Adrenal gland (tissue), 12 donors: ENCODE data around the gene DARS1. TPM values are rescaled to one million over a fixed set of nuclear protein-coding genes. Genes with fewer than 3 reads are reported as not detected.

Experiments used
- DNase-seq, 7 donors: peaks; one replicate each; pipeline ENCODE4 v3.0.0-alpha.2; 2019 to 2020
- H3K27ac ChIP-seq, 5 donors: fragments of 200-600 bp; sonication (generic) in 4 of 5; 1 replicate in 3 of 5; 2 replicates in 2 of 5; pipeline versions ENCODE4 v1.5.1 to v1.8.0; 2016 to 2020; ENCODE audit warnings: mild to moderate bottlenecking in 1 of 5
- H3K27me3 ChIP-seq: fragments of 200-600 bp; 2 replicates; pipeline ENCODE4 v1.8.0; 2021
- H3K36me3 ChIP-seq, 2 donors: fragments of 200-600 bp; replicated peaks in 1 of 2; 1 replicate in 1 of 2; 2 replicates in 1 of 2; pipeline versions ENCODE4 v1.5.1 to v1.8.0; 2018 to 2022
- H3K4me1 ChIP-seq, 2 donors: fragments of 200-600 bp; replicated peaks in 1 of 2; 1 replicate in 1 of 2; 2 replicates in 1 of 2; pipeline versions ENCODE4 v1.5.1 to v1.8.0; 2018 to 2021
- H3K4me3 ChIP-seq, 4 donors: fragments of 200-600 bp; sonication (generic) in 3 of 4; one replicate each; pipeline ENCODE4 v1.5.1; 2016 to 2018
- H3K9me3 ChIP-seq, 3 donors: fragments of 200-600 bp; sonication (generic) in 1 of 3; replicated peaks in 1 of 3; 1 replicate in 2 of 3; 2 replicates in 1 of 3; pipeline versions ENCODE4 v1.5.1 to v1.8.0; 2016 to 2021
- CTCF ChIP-seq, 6 experiments: fragments of 450-650 bp in 4 of 6; fragments of 200-600 bp in 2 of 6; sonication (generic) in 1 of 6; IDR thresholded peaks; 1 replicate in 5 of 6; 2 replicates in 1 of 6; pipeline versions ENCODE4 v1.5.1 to v1.8.0; 2016 to 2021; ENCODE audit warnings: antibody characterized with exemption in 6 of 6, mild to moderate bottlenecking in 2 of 6, moderate library complexity in 1 of 6
- POLR2A ChIP-seq, 2 donors: fragments of 450-650 bp; IDR thresholded peaks; one replicate each; pipeline ENCODE4 v1.6.1; 2017; ENCODE audit warnings: antibody characterized with exemption in 2 of 2, mild to moderate bottlenecking in 2 of 2, moderate library complexity in 1 of 2
- WGBS, 4 donors: extraction: QIAGEN DNeasy Blood & Tissue Kit in 2 of 4; methylation state at CpG; one replicate each; pipeline versions ENCODE4 v1.1.5 to v1.1.7; 2013 to 2017; 5-methylcytosine and 5-hydroxymethylcytosine counted together
- intact Hi-C, 2 donors: fragments of 100-400 bp; cut with DNase I; formaldehyde crosslinking; loops; one replicate each; pipeline versions ENCODE4 v1.14.1 to v1.15.0; 2022 to 2023
- polyA plus RNA-seq, 3 donors: library from polyadenylated mRNA; stranded (reverse); fragments of 200-250 nt in 2 of 3; fragments of 350-450 nt in 1 of 3; fragmentation: Illumina TruSeq in 1 of 3; extraction: RNeasy Lipid Tissue Mini Kit (QIAGEN cat#74804) in 1 of 3; gene quantifications; one replicate each; pipeline ENCODE4 v1.2.3, GENCODE V29; 2013 to 2014
- total RNA-seq, 9 donors: library from RNA; depleted of rRNA in 4 of 9; stranded (reverse); fragments of >200 nt in 4 of 9; fragments of 120-200 nt in 1 of 9; fragmentation: NEBNext Ultra II Directional in 1 of 9; extraction: Animal tissue kit (Norgen Biotek cat#: 25700) in 1 of 9; gene quantifications; one replicate each; pipeline versions ENCODE4 v1.1.0 to v1.2.4, GENCODE V29; 2013 to 2023
- donor health status: healthy with polysubstance abuse.
- donor health status: Bipolar disorder and iron deficiency.
- donor health status: DM: yes; HTN: yes; CAD: no.
- donor health status: DM: no; HTN: no; CAD: no.
- donor health status: DM: no; HTN: no; CAD: no.
- donor health status: DM: yes; HTN: yes; CAD: no.

DARS1 gene
- total and polyA plus RNA-seq, 12 donors, result 50.6 to 159 (median 82.9) TPM

GRCh38 chr2:135913727-135914365 is 71.6 kb downstream of the DARS1 start:
- no peaks in the 10 kb centered on the region for H3K27me3 ChIP-seq
- H3K4me3 ChIP-seq, result no peak overlapping the region
- no peak overlapping the region for H3K27ac ChIP-seq
- intact Hi-C loops, result loop anchor here in 1 of 2 donors (10.0 kb wide), 1 partner anchor 201 kb away; the partner anchor contains the start of gene CXCR4
- WGBS, 4 donors, result 76 to 81% (median 78%) methylated on average over 5 of the region's 5 CpGs
- TF ChIP-seq POLR2A (IDR thresholded peaks at IDR 0.05) (no peak), CTCF (IDR thresholded peaks at IDR 0.05) (peak; percentile 67 to 83 (median 74))
- no peaks in the 10 kb centered on the region for H3K4me1 ChIP-seq
- H3K36me3 ChIP-seq, result peaks cover 0 to 7% of the 10 kb centered on the region in 2 donors
- H3K9me3 ChIP-seq, result no peaks in the 10 kb centered on the region
- DNase-seq, result peak in 5 of 7 donors; percentile 18 to 62 (median 36)

- no peak for DNase-seq
- Histone ChIP-seq H3K27me3 (no peaks in the 10 kb centered on the region), H3K36me3 (peaks cover 0 to 33% of the 10 kb centered on the region in 2 donors), H3K4me3 (no peak overlapping the region), H3K27ac (no peak overlapping the region), H3K4me1 (no peaks in the 10 kb centered on the region), H3K9me3 (no peaks in the 10 kb centered on the region)
- intact Hi-C loops, result loop anchor here in 1 of 2 donors (10.0 kb wide), 1 partner anchor 205 kb away; the partner anchor contains the start of gene CXCR4
- TF ChIP-seq POLR2A (IDR thresholded peaks at IDR 0.05) (no peak), CTCF (IDR thresholded peaks at IDR 0.05) (no peak)
Observed at GRCh38 chr2:135909976-135910375, 75.5 kb downstream of the DARS1 start.

- no peaks in the 10 kb centered on the region for H3K27me3 ChIP-seq
- no peak for DNase-seq
- H3K4me1 ChIP-seq, result peaks cover 0 to 11% of the 10 kb centered on the region in 2 donors
- no peaks in the 10 kb centered on the region for H3K9me3 ChIP-seq
- TF ChIP-seq CTCF (IDR thresholded peaks at IDR 0.05) (no peak), POLR2A (IDR thresholded peaks at IDR 0.05) (no peak)
- intact Hi-C loops, result no loop called here
- no peak overlapping the region for H3K27ac ChIP-seq
- H3K36me3 ChIP-seq, result peaks cover 0 to 30% of the 10 kb centered on the region in 2 donors
- H3K4me3 ChIP-seq, result no peak overlapping the region
Observed at GRCh38 chr2:135905679-135906078, 79.7 kb downstream of the DARS1 start.

GRCh38 chr2:135904341-135904989 is 81.0 kb downstream of the DARS1 start:
- H3K36me3 ChIP-seq, result peaks cover 0 to 26% of the 10 kb centered on the region in 2 donors
- TF ChIP-seq POLR2A (IDR thresholded peaks at IDR 0.05), result no peak
- no peak for TF ChIP-seq CTCF (IDR thresholded peaks at IDR 0.05)
- peaks cover 0 to 11% of the 10 kb centered on the region in 2 donors for H3K4me1 ChIP-seq
- H3K9me3 ChIP-seq, result no peaks in the 10 kb centered on the region
- no peak overlapping the region for H3K4me3 ChIP-seq
- DNase-seq, result peak in 4 of 7 donors; percentile 28 to 52 (median 45)
- intact Hi-C loops, result no loop called here
- H3K27me3 ChIP-seq, result no peaks in the 10 kb centered on the region
- peak overlapping the region in 1 of 5 donors; percentile 70 for H3K27ac ChIP-seq
- 82 to 97% (median 96%) methylated on average over 4 of the region's 4 CpGs for WGBS, 4 donors
